Measurements from ENCODE around the gene NNT.
"Not testable (repeated sequence)": the region's sequence is repeated elsewhere in the genome, so short reads cannot be mapped to it uniquely, and the experiment has no call there.

Gene NNT

DNA sequence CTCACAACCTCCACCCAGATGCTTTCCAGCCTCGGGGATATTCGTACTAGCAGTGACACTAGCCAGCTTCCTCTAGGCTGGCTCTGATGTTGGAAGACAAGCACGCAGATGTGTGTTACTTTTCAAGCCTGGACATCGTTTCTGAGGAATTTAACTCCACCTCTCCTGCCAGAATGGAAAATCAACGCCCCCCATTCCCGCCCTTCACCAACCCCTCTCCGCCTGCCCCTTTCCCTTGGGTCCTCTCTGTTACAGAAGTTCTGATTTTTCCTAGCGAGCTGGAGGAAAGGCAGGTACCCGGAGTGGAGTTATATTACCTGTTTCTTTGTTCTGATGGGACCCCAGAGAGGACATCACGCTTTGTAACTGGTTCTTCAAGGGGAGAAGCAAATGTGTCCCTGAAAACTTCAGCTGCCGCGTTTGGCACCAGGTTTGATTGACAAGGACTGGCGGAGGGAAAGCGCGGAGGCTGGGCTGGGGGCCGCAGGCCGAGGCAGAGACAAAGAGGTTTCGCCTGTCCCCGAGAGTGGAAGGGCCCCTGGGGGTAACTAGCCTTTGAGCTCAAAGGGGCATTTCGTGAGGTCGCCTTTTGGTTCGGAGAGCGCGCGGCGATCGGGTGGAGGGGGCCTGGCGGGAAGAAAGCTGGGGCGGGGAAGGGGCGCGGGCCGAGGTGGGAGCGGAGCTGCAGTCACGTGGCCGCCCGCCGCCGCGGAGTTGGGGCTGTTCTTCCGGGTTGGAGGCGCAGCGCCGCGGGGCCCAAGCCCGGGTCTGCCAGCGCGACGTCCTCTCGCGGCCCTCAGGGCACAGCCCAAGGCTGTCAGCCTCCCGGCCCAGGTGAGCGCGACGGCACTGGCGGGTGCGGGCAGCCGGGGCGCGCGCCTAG is at the start of gene NNT:
NNT (plus strand) TSS at position 720 of the 883 bp plus-strand sequence. CDS start 6,016 bp downstream, outside the sequence.
- peak; percentile 47 for DNase-seq

DNA sequence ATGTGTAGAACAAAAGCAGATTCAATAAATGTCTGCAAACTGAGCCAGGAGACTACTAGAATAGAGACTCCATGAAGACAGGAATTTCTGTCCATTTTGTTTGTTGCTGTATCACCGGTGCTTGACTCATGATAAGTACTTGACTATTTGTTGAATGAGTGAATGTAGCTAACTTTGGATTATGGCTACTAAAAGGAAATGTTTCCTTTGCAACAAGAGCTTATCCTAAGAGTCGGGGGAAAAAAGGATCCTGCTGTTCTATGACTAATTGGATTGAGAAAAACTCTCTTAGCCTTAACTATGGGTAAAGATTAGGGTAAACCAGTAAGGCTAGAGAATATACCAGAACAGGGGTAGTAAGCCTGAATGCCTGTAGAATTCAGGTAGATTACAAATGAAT is 49.6 kb upstream of the NNT start:
- no peak for DNase-seq

DNA sequence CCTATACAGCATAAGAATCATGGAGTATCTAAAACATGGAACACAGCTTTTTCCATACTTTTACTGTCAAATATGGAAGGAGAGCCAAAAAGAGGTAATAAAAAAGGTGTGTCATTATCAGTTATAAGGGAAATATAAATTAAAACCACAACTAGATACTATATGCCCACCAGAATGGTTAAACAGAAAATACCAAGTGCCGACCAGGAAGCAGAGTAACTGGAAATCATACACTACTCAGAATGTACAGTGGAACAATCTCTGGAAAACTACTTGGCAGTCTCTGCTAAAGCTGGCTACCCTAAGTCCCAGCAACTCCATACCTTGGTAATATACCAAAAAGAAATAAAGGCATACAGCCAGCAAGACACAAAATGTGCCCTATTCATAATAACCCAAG is 48.5 kb upstream of the NNT start:
- DNase-seq = no peak

DNA sequence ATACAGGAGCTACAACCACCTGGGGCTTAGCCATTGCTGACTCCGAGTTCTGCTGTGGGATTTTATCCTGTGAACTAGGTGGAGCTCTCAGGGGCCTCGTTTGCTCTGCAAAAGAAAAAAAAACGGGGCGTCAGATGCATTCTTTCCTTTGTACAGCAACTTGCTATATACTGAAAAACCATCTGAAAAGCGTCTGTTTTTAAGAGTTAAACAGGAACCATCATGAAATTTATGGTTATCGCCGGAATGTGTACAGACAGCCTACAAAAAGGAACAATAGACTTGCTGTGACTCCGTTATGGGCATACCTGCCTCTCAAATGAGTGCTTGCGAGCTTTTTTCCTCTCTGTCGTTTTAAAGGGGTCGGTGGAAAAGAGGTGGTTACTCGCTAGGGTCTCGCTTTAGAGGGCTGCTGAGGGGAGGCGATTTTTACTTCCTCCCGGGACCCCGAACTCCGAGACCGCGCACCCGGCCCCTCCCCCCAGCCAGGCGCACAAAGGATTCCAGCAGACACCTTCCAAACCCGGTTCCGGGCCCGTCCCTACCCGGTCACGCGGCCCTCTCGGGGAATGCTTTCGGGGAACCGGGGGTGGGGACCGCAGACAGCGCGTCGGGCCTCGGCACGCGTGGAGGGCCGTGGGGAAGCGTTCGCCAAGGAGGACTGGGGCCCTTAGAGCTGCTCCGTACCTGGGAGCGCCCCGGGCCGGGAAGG is 46.9 kb upstream of the NNT start:
- no peak for DNase-seq

DNA sequence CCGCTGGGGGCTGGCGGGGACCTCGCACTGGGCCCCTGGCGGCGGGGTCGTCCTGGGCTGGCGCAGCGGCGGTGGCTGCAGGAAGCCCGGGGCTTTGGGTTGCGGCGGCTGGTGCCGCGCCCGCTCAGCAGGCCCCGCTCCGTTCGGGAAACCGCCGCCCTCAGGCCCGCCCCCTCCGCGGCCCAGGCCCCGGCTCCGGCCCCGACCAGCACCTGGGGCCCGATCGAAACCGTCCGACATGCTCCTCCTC is 46.4 kb upstream of the NNT start:
- DNase-seq = not testable (repeated sequence)

DNA sequence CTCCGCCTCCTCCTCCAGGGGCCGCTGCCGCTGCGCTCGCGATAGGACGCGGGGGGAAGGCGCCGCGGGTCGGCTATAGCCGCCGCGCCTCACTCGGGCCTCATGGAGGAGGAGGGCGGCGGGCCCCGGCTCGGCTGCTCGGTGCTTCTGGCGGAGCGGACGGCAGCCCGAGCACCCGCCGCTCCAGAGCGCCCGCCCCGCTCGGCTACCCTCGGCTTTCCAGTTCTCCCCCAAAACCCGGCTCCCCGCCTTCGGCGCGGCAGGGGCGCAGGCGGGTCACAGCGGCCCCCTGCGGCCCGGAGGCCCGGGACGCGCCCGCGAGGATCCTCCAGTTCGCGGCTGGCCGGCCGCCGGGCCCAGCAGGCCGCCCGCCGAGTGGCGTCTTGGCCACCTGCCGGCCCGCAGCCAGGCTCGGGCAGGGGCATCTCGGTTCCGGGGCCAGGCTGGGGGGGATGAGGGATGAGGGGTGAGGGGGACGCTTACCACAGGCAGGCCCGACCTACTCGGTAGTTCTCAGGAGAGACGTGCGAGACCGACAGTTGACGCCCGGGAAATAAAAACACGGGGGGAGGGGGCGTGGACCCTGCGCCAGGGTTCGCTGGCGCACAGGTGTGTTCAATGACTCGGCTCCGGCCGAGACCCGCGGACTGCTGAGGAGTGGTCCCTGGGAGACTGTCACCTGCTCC is 46.0 kb upstream of the NNT start, which contains the start of gene PAIP1:
PAIP1 (minus strand) TSS at position 221 of the 686 bp plus-strand sequence. CDS start 231 bp downstream, outside the sequence.
- DNase-seq = peak; percentile 68

DNA sequence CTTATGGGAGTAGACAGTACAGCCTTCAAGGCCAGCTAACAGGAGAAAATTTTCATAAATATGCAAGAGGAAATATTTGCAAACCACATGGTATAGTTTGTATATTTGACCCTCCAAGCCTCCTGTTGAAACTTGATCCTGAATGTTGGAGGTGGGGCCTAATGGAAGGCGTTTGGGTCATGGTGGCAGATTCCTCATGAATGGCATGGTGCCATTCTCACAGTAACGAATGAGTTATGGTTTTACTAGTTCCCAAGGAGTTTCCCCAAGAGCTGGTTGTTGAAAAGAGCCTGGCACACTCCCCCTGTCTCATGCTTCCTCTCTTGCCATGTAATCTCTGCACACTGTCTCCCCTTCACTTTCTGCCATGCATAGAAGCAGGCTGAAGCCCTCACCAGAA is 42.9 kb upstream of the NNT start:
- peak; percentile 10 for DNase-seq

DNA sequence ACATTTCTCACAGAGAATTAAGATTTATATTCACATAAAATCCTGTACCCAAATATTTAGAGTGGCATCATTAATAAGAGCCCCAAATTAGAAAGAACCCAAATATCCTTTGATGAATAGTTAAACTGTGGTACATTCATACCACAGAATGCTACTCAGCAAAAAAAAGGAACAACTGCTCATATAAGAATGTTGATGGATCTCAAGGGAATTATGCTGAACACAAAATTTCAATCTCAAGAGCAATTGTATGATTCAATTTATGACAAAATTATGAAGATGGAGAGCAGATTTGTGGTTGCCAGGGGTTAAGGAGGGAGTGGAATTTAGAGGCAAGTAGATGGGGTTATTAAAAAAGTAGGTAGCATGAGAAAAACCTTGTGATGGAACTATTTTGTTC is 41.6 kb upstream of the NNT start:
- DNase-seq = no peak

DNA sequence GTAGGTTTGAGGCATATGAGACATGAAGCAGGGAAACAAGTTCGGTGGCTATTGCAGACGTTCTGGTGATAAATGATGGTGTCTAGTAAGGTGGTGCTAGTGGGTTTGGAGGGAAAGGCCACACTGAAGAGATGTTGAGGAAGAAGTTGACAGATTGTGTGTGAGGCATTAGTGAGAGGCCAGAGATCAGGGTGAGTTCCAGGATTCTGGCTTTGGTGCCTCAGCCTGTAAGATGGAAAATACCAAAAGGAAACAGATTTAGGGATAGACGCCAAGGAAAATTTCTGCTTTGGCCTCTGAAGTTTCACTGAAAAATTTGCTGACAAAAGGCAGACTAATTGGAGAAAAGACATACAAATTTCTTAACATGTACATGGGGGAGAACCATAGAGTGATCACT is 39.7 kb upstream of the NNT start:
- DNase-seq = no peak

DNA sequence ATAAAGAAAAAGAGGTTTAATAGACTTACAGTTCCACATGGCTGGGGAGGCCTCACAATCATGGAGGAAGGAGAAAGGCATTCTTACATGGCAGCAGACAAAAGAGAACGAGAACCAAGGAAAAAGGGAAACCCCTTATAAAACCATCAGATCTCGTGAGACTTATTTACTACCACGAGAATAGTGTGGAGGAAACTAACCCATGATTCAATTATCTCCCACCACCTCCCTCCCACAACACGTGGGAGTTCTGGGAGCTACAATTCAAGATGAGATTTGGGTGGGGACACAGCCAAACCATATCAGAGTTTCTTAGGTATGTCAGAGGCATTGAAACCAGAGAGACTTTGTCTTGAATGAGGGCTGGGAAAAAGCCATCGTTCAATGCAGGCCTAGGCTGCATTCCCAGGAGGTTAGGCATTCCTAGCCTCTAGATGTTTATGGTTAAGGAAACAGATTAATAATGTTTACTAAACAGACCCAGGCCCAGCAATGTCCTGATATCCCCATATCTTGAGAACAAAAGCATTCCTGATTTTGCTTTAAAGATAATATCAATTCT is 38.6 kb upstream of the NNT start:
- no peak for DNase-seq

DNA sequence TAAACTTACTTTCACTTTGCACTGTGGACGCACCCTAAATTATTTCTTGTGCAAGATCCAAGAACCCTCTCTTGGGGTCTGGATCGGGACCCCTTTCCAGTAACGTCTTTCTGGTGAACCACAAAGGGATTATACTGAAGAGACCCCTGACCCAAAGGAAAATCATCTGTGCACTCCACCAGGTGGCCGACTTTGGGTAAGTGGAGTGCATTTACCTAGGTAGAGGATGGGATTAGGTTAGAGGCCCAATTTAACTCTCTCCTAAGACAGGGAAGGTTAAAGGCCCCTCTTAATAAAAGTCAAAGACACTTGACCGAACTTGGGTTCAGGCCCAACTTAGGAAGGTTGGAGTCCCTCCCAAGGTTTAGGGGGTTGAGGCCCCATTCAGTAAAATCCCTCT is 37.9 kb upstream of the NNT start:
- no peak for DNase-seq

DNA sequence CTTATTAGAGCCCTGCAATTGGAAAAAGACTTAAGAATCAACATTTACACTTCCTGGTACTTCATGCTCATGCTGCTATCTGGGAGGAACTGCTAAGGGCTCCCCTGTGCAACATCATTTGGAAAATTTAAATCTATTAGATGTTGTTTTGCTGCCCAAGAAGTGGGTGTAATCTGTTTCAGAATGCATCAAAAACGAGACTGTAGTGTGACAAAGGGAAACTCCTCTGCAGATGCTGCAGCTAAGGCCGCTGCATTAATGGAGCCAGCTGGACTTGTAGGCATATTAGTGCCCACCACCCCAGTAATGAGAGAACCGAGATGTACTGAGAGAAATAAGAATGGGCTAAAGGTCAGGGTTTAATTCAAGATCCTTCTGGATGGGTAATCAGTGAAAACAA is 35.0 kb upstream of the NNT start:
- no peak for DNase-seq

DNA sequence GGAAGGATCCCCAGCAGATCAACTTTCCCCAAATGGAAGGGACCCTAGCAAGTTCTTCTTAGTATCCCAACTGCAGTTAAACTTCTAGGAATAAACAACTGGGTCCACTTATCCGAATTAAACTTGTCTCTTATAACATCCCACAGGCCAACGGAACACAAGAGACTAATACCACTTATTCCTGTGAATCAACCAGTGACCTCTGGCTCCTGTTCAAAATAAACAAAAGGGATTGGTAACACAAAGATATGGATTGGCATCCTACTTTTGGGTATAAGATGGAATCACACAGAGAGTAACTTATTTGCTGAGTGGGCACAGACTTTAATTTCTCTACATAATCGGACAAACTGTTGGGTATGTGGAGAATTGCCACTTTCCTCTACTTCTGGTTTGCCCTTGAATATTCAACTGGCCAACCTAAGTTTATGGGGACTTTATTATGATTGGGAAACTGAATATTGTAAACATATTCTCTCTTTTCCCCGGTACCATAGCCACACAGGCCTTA is 33.7 kb upstream of the NNT start:
- no peak for DNase-seq

DNA sequence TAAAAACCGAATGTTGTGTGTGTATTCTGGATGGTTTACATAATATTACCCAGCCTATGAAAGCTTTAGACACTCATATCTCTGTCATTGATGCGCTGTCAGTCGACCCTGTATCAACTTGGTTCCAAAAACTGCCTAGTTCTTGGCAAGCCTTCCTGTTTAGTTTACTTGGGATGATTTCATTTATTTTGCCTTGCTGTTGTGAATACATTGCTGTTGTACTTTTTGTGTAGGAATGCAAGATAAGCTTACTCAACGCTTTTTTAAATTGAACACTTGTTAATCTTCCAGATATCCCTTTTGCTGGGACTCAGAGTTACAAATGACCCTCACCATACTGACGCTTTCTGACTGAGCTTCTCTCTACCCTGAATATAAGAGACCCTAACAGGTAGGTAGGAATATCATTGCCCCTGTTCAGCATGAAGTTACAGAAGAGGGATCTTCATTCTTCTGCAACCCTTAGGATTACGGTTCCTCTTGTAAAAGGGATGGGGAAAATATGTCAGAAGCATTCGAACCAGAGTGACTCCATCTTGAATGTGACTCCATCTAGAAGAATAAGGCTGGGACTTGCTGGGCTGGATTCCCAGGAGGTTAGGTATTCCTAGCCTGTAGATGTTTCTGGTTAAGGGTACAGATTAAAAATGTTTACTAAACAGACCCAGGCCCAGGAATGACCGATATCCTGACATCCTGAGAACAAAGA is 32.4 kb upstream of the NNT start:
- no peak for DNase-seq

DNA sequence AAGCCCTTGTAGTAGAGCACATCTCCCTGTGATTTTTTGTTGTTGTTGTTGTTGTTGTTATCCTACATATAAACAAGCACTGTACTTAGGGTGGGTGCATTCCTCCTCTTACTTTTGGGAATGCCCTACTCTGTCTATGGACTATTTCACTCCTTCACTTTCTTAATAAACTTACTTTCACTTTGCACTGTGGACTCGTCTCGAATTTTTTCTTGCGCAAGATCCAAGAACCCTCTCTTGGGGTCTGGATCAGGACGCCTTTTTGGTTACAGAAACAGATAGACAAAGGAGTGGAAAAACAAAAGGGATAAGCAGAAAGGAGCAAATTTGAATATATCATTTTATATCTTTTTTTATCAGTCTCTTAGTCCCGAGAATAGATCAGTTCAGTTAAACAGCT is 31.7 kb upstream of the NNT start:
- DNase-seq = no peak

DNA sequence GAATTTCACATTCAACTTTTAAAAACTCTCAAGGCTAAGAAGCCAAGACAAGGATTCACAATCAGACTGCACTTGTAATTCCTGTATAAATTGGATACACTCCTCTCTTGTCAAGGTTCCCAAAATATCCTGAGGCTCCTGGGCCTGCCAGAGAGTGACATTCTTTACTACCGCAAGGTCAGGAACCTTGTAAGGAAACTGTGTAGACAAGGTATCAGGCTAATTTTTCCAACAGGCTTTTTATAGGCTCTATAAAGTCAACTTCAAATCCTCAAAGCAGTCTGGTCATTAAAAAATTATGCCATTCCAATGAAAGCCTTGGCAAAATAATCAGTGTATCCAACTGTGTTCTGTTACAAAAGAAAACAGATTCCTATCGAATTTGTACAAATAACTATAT is 30.6 kb upstream of the NNT start:
- no peak for DNase-seq

DNA sequence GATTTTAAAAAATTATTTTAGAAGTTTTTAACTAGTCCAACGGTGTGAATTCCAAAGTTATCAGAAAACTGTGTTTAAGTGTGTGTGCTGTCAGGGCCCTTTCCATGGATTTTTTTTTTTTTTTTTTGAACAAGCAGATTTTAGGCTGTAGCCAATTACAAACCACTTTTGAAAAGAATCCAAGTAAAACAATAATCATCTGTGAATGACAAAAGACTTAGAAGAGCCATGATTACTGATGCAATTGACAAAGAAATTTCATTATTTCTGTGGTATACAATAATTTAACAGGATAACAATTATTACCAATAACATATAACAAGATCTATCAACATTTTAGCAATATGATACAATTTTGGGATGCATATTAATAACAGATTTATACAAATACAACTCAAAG is 29.9 kb upstream of the NNT start:
- DNase-seq = no peak

DNA sequence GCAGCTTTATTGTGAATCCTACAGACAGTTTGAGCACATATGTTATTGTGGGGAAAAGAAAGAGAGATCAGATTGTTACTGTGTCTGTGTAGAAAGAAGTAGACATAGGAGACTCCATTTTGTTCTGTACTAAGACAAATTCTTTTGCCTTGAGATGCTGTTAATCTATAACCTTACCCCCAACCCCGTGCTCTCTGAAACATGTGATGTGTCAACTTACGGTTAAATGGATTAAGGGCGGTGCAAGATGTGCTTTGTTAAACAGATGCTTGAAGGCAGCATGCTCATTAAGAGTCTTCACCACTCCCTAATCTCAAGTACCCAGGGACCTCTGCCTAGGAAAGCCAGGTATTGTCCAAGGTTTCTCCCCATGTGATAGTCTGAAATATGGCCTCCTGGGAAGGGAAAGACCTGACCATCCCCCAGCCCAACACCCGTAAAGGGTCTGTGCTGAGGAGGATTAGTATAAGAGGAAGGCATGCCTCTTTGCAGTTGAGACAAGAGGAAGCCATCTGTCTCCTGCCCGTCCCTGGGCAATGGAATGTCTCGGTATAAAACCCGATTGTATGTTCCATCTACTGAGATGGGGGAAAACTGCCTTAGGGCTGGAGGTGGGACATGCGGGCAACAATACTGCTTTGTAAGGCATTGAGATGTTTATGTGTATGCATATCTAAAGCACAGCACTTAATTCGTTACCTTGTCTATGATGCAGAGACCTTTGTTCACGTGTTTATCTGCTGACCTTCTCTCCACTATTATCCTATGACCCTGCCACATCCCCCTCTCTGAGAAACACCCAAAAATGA is 22.4 kb upstream of the NNT start:
- not testable (repeated sequence) for DNase-seq

DNA sequence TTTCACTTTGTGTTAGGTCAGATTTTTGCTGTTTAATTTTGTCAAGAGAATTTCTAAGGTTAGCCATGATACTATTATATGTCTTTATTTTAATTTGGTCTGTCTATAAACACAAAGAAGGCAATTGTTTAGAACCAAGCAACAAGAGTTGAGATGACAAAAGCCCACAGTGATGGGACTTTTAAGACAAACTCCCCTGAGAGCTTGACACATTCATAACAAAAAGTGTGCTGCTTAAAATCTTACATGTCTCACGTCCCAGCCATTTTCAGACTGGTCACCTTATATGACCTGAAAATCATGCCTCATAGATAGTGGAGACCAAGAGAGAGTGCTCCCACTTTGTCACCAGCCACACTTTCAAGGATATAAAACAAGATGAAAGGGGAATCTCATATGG is 21.6 kb upstream of the NNT start:
- DNase-seq = no peak

DNA sequence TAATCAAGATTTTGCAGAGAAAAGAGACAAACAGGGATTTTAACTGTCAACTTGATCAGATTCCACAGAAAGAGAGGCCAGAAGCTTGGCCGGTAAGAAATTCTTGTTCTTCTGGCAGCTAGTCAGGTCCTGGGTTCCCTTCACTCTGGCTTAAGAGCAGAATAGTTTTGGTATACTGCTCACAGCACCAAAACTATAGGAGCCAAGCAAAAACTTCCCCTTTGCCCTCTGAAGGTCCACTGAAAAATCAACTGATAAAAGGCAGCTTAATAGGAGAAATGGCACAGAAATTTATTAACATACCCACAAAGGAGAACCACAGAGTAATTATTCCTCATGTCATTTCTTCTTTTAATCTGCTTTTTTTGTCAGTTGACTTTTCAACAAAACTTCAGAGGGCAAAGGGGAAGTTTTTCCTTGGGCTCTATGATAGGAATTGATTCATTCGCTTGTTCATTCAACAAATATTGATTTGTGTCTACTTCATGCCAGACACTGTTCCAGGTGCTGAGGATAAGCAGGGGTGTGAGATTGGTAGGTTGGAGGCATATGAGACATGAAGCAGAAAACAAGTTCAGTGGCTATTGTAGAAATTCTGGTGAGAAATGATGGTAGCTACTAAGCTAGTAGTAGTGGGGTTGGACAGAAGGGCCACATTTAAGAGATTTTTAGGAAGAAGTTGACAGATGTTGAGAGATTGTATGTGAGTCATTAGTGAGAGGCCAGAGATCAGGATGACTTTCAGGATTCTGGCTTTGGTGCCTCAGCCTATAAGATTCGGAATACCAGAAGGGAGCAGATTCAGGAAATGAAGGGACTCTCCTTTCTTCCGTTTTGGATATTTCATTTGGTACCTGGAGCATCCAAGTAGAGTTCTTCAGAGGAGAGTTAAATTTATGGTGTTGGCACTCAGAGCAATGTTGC is 20.6 kb upstream of the NNT start:
- no peak for DNase-seq

DNA sequence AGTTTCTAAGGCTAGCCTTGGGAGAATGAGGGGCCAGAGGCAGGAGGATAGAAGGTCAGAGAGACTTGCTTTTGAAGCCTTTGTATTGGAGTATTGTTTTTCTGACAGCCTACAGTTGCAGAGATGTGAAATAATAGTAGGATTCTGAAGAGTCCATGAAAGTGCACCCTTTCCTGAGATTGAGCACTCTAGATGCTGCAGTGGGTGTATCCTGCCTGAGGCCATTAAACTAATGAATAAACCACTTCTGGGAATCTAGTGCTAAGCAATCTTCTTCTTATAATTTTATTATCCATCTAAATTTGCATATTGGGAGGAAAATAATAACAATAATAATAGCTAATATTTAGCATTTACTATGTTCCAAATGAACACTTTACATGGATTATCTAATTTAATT is 19.3 kb upstream of the NNT start:
- no peak for DNase-seq
